SHP77 treated with DMSO at 0.1 percent for 48 hours (cell line): ENCODE data around the gene FUNDC2.

ENCODE experiments used
- DNase-seq: peaks from one replicate; lab custom pipeline; 2025; lab: John Stamatoyannopoulos, UW

FUNDC2 gene

GRCh38 chrX:155069414-155069813, 42.8 kb downstream of the FUNDC2 start:
- DNase-seq = no peak

- no peak for DNase-seq
Observed at GRCh38 chrX:155070038-155070437, 43.4 kb downstream of the FUNDC2 start.

GRCh38 chrX:155070663-155070974, 44.0 kb downstream of the FUNDC2 start:
- no peak for DNase-seq

GRCh38 chrX:155070975-155071693, 44.5 kb downstream of the FUNDC2 start, which contains the start of the genes BRCC3, CMC4 and MTCP1:
TSS of gene BRCC3 (plus strand) at chrX:155071508. CDS start at chrX:155071528, 20 bp downstream.
TSS of gene CMC4 (minus strand) at chrX:155071136. CDS start at chrX:155064023, 7,113 bp downstream.
TSS of gene MTCP1 (minus strand) at chrX:155071136. CDS start at chrX:155066010, 5,126 bp downstream.
- DNase-seq = peak; percentile 41

- no peak for DNase-seq
Observed at GRCh38 chrX:155071694-155072280, 45.1 kb downstream of the FUNDC2 start.

- no peak for DNase-seq
Observed at GRCh38 chrX:155086202-155086840, 59.7 kb downstream of the FUNDC2 start.

- DNase-seq = no peak
Observed at GRCh38 chrX:155086961-155087735, 60.5 kb downstream of the FUNDC2 start.

GRCh38 chrX:155094468-155095061, 67.9 kb downstream of the FUNDC2 start:
- DNase-seq = peak; percentile 1

GRCh38 chrX:155105919-155106318, 79.3 kb downstream of the FUNDC2 start:
- DNase-seq = no peak

GRCh38 chrX:155108427-155108826, 81.8 kb downstream of the FUNDC2 start:
- DNase-seq = no peak
